DMS153 treated with DMSO at 0.1 percent for 48 hours (cell line): ENCODE data around the gene ATF6B.
"Not testable (repeated sequence)": the region's sequence is repeated elsewhere in the genome, so short reads cannot be mapped to it uniquely, and the experiment has no call there.

Experiments
- DNase-seq: peaks from one replicate; lab custom pipeline; 2025; ENCODE audit not compliant: unreplicated experiment; lab: John Stamatoyannopoulos, UW

The ATF6B gene

DNA sequence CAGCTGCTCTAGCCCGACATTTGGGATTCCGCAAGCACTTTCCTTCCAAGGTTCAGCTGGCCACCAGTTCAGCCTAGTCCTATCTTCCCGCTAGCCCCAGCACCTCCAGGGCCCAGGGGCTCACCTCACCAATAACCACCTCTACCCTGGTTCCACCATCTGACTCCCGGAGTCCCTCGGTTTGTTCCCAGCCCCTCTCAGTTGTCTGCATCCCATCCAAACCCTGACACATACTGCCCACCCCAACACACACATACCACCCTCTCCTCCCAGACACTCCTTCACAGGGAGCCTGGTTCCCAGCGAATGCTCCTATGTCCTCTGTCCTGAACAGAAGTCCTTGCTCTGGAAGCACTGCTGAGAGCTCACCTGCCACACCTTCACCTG, 19.3 kb downstream of the ATF6B start:
- no peak for DNase-seq

DNA sequence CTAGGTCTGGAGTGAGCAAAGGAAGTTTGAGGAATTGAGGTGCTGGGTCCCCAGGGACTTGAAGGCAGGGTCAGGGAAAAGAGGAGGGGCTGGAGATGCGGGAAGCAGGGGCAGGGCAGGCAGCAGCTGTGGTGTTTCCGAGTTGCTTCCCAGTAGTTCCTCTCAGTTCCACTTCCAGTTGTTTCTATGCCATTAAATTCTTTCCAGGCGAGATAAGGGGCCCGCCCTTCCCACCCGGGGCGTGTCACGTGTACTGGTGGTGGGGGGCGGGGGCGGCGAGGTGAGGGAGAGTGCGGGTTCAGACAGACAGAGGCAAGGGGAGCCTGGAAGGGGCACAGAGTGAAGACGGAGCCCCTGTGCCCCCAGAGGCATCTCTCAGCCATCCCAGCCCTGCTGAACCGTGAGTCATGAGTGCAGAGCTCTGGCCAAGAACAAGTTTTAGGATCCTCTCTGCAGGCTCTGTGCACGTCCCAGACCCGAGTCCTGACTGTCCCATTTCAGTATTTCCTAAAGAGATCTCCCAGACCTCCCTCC, 19.9 kb downstream of the ATF6B start:
- DNase-seq = no peak

DNA sequence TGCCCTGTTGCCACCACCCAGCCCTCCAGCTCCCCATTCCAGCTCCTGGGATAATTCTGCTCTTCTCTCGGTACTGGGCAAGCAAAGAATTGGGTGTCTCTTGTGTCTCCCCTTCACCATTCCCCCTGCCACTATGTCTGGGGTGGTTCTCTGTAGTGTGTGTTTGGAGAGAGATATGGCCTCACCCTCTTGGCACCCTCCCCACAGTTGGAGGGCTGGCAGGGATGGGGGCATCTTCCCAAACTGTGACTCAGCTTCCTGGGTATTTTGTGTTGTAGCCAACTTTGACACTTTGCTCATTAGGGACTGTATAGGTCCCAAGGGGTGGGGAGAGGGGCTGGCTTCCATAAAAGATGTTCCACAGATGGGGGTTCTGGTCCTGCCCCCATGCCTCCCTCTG, 20.6 kb downstream of the ATF6B start:
- no peak for DNase-seq

DNA sequence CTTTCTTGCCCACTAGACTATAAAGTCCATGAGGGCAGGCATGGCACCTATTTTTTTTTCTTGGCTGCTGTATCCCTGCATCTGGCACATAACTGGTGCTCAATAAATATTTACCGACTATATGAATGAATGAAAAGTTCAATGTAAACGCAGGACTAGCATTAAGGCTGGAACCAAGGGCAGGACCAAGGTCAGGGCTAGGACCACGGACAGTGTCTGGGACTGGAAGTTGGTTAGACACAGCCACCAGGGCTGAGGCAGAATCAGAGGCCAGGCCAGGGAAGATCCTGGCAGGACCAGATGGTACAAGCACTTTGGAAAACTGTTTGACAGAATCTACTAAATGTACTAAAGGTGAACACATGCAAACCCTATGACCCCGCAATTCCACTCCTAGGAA, 22.6 kb downstream of the ATF6B start:
- DNase-seq = no peak

DNA sequence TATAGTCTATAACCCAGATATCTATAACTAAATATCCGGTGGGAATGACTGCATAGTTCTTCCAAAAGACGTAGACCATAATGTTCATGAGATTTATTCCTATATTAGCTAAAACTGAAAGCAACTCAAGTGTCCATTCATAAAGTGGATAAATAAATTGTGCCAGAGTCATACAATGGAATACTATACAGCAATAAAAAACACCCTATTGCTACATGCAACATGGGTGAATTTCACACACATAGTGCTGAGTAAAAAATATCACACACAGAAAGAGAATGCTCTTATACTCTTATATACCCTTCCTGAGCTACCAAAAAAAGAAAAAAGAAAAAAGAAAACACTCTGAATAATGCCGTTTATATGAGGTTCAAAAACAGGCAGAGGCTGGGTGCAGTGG, 25.8 kb downstream of the ATF6B start:
- DNase-seq = no peak

DNA sequence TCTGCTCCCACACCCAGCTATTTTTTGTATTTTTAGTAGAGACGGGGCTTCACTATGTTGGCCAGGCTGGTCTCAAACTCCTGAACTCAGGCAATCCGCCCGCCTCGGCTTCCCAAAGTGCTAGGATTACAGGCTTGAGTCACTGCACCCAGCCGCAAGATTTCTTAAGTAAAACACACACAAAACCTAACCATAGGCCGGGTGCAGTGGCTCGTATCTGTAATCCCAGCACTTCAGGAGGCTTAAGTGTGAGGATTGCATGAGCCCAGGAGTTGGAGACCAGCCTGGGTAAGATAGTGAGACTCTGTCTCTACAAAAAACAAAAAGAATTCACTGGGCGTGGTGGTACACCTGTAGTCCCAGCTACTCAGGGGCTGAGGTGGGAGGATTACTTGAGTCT, 27.8 kb downstream of the ATF6B start:
- not testable (repeated sequence) for DNase-seq

DNA sequence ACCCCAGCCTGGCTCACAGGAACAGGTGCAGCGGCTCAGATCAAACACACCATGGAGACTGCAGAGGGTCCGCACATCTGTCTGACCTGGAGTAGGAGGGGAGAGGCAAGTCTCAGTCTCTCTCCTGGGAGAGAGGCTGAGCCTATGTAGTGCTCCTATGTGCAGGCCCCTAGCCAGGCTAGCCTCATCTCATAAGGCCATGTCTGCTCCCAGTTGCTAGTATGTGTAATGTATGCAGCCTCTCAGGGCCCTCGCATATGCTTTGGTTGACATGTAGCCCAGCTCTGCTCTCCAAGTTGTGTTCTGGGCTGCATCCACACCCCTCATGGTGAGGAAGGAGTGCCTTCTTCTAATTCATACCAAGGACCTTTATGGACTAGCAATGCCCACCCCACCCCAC, 30.7 kb downstream of the ATF6B start:
- DNase-seq = no peak

DNA sequence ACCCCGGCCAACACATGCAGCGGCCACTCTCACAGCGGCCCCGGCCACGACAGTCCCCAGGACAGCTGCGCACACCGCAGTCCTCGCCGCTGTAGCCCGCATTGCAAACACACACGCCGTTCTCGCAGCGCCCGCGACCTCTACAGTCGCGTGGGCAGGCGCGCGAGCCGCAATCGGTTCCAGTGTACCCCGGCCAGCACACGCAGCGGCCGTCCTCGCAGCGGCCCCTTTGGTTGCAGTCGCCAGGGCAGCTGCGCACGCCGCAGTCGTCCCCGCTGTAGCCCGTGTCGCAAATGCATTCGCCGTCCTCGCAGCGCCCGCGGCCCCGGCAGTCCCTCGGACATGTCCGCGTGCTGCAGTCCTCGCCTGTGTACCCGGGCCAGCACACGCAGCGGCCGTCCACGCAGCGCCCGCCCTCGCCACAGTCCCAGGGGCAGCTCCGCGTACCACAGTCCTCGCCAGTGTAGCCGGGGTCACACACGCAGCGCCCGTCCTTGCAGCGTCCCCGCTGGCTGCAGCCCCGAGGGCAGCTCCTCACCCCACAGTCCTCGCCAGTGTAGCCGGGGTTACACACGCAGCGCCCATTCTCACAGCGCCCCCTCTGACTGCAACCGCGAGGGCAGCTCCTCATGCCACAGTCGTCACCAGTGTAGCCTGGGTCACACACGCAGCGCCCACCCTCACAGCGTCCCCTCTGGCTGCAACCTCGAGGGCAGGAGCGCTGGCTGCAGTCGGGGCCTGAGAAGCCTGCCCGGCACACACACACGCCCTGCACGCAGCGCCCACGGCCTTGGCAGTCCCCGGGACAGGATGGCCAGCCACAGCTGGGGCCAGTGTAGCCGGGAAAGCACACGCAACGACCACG, 31.4 kb downstream of the ATF6B start:
- DNase-seq = no peak

DNA sequence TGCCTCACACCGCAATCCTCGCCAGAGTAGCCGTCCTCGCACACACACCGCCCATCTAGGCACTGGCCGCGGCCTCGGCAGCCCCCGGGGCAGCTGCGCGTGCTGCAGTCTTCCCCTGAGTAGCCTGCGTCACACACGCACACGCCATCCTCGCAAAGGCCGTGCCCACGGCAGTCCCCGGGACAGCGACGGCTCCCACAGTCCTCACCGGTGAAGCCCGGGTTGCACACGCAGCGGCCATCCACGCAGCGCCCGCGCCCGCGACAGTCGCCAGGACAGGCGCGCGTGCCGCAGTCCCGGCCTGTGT, 32.0 kb downstream of the ATF6B start:
- no peak for DNase-seq

DNA sequence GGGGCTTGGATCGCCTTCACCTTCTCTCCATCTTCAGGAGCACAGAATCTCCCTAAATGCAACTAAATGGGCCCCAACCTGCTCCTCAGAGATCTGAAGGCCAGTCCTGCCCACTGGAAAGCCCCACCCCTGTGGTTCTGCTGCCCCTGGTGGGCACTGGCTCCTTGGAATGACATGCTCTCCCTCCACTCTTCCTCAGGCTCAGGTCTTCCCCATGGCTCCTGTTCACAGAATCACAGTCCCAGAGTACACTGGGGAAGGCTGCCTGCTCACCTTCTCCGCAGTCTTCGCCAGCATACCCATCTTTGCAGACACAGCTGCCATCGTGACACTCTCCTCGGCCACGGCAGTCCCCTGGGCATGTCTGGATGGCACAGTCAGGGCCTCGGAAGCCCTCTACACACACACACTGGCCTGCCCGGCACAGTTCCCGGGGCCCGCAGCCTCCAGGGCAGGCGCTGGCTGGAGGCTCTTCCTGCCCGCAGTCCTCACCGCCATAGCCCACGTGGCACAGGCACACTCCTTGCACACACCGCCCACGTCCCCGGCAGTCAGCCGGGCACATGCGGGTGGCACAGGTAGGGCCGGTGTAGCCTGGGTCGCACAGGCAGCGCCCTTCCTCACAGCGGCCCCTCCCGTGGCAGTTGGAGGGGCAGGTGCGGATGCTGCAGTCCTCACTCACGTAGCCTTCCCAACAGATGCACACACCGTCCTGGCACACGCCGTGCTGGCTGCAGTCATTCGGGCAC, 32.5 kb downstream of the ATF6B start:
- DNase-seq = no peak

DNA sequence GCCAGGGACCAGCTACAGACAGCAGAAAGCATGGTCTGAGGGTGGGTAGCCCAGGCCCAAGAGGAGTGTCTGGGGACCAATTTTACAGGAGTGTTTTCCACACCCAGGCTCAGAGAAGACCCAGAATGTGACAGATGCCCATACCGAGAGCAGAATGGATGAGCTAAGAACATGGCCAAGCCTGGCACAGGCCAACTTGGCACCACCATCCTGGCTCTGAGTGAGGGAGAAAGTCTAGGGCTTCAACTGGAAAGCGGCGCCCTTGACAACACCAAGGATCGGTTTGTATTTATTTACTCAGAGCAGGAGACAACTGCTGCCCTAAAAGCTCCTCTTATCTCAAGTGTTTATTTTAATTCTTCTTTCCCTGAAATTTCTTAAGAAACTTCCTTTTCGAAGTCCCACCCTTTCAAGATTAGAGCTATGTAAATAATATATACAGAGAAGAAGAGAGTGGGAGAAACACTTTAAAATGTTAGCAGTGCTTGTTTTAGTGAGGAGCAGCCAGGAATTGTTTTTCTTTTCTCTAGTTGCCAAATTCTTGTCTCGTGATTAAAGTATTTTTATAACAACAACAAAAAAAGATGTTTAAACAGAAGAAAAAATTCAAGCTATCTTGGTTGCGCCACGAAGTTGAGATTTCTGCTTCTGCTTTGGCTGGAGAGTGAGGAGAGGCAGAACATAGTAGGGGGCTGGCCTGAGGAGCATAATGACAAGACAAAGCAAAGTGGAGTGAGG, 35.1 kb downstream of the ATF6B start:
- no peak for DNase-seq

DNA sequence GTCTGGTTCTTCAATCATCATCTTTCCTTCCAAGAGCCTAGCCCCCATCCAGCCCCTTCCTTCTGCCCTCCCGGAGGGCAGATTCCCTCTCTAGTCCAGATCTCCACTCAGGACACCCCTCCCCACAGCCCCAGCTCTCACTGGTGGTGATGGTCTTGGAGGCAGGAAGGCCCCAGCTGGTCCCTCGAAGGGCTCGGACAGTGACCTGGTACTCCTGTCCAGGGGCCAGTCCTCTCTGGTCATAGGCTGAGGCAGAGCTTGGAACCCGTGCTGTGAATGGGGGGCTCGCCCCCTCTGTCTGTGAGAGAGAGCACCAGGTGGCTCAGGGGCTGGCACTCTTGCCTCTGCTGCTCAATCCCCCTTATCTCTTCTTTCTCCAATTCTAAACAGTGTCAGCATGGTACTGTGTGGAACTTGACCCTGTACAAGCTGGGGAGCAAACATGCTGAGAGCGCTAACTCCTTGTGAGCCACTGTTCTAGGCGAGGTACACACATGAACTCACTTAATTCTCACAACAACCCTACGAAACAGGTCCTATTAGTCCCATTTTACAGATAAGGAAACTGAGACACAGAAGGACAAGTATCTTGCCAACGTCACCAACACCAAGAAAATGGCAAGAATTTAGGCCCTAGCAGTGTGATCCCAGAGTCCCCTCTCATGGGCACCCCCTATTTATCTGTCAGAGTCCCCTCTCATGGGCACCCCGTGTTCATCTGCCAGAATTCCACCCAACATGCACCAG, 38.8 kb downstream of the ATF6B start:
- no peak for DNase-seq

DNA sequence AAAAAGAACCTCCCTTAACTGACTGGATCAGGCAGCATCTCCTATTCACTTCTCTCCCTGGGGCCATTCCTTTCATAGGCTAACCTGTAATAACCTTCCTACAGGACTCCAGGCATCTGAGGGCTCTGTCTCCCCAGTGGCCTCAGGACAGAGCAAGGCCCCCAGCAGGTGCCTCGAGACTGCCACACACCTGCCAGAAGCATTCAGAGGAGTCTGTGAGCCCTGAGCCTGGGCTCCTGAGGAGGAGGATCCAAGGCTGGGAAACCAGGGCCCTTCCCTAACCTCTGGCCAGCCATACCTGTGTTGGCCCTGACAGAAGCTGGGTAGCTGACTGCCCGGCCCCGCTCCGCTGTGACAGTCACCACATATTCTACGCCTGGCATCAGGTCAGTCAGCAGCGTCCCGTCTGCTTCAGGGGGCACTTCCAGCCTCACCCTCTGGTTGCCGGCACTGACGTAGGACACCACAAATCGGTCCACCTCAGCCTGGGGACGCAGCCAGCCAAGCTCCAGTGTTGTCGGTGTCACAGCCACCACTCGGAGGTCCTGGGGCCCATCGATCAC, 39.5 kb downstream of the ATF6B start:
- no peak for DNase-seq

DNA sequence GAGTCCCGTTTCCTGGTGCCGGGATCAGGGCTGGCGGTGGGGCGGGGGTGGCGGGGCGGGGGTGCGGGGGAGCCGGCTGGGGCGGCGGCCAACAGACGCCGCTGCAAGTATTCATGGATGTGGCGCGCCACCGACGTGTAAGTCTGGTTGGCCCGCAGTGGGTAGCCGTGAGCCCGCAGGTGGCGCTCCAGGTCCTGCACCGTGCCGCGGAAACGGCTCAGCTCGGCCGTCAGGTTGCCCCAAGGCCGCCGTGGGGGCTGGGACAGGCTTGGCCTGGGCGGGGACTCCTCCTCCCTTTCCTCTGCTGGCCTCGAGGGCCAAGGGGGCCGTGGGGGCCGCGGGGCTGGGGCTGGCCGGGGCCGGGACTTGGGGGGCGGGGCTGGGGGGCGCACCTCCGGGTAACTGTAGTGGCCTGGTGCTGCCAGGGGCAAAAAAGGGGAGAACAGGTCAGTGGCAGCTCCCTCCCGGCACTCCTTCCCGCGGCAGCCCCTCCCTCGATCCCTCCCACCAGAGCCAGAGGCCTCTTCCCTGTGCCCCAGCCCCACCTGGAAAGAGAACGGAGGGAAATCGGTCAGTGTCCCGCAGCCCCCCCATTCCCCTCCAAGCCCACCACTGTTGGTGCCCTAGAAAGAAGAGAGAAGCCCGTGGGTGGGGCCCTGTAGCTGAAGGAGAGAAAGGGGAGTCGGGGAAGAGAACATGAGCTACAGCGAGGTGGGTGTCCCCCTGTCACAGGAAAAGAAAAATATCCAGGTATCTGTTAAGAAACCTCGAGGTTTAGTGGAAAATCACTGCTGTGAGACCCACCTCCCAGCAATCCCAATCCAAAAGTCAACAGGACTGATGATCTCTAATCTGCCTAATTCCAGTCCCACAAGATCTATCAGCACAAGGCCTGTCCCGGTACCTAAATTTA, 40.2 kb downstream of the ATF6B start:
- no peak for DNase-seq

DNA sequence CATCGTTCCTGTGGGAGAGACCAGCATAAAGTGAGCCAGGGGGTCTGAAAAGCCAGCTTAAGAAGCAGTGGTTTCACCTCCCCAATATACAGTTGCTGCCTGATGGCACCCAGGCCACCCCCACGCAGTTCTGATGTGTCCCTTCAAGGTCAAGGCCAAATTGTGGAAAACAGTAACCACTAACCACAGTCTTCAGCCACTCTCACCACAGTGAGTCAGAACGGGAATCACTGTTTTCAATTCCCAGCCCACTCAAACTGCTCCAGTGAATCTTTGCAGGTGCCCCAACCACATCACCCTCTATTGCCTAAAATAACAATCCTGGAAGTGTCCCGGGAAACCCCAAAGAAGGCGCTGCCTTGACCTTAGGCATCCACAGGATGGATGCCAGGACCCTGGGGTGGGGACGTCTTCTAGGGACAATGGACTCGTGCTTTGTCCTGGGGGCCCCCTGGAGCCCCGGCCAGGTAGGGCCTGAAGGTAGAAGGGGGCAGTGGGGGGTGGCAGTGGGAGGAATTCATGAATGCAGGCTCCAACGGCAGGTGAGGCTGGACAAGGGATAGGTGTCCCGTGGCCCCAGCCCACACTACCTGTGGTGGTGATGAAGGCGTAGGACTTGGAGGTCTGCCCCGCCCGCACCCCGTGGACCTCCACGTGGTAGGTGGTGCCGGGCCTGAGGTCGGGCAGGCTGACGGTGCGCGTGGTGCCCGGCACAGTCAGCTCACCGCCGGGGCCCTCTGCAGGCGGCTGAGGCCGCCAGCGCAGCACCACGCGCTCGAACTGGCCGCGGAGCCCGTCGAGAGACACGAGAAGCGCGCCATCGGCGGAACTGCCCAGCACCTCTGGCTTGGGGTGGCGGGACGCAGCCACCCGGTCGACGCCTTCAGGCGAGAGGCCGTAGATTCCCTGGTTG, 41.1 kb downstream of the ATF6B start:
- DNase-seq = no peak

DNA sequence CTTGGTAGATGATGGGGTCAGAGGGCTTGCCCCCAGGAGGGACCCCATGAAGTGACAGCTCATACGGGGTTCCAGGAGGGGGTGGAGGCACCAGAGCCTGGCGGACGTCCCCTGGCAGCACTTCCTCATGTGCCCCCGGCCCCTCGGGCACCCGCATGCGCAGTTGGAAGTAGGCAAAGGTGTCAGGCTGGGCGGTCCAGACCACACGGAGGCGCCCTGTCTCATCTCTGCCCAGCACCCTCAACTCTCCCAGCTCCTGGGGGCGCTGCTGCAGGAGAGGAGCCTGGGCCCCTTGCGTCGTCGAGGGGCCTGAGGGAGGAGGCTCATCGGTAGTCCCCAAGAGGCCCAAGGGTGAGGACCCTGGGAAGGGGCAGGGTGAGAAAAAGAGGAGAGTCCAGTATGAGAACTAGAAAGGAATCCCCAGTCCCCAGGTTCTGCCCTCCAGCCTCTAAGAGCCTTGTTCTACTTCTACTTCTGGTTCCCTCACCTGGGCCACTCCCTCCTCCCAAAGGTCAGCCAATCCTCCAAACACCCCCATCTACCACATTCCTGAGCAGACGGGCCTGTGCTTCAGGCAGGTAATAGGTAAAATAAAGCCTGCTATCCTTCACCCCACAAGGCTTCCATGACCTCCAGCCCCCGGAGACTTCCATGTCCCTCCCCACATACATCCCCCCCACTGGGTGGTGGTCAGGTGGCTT, 42.1 kb downstream of the ATF6B start:
- DNase-seq = no peak

DNA sequence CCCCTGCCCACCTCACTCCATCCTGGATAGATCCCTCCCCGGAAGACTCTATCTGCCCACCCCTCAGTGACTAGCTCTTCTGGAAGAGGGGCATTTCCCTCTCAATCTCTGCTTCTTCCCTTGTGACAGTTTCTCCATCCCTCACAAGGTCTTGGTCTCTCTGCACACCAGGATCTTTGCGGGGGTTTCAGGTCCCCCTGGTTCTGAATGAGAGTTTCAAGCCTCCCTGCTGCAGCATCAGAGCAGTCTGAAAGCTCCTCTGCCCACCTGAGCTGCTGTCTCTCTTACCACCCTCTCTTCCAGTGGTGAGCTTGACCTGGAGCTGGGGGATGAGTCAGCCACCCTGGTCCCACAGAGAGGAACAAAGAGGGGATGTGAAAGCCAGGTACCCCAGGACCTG, 43.3 kb downstream of the ATF6B start:
- DNase-seq = no peak
